Smooth muscle cell (in vitro differentiated cells): ENCODE results near the gene NR3C1. TPM values are rescaled to one million over a fixed set of nuclear protein-coding genes. Genes with fewer than 3 reads are reported as not detected.

Experiments
- DNase-seq: peaks from one replicate; lab custom pipeline; 2025; ENCODE audit not compliant: unreplicated experiment; lab: John Stamatoyannopoulos, UW
- H2AFZ ChIP-seq: fragments of 200-600 bp; sonication (generic); 2 replicates; pipeline ENCODE4 v1.6.0; 2016; ENCODE audit warnings: antibody characterized with exemption, low read depth, mild to moderate bottlenecking
- H3F3A ChIP-seq: fragments of 200-600 bp; sonication (generic); 2 replicates; pipeline ENCODE4 v1.6.0; 2017; ENCODE audit warnings: antibody characterized with exemption, low read depth
- H3K27ac ChIP-seq: fragments of 200-600 bp; sonication (generic); 2 replicates; pipeline ENCODE4 v1.5.1; 2016; ENCODE audit warnings: low read depth, mild to moderate bottlenecking
- H3K27me3 ChIP-seq: fragments of 200-600 bp; sonication (generic); 2 replicates; pipeline ENCODE4 v1.6.1; 2016; ENCODE audit warnings: low read depth, mild to moderate bottlenecking
- H3K36me3 ChIP-seq: fragments of 200-600 bp; sonication (generic); 2 replicates; pipeline ENCODE4 v1.5.1; 2016; ENCODE audit warnings: low read depth
- H3K4me1 ChIP-seq: fragments of 200-600 bp; sonication (generic); 2 replicates; pipeline ENCODE4 v1.5.1; 2016; ENCODE audit warnings: low read depth
- H3K4me2 ChIP-seq: fragments of 200-600 bp; sonication (generic); 2 replicates; pipeline ENCODE4 v1.6.0; 2016; ENCODE audit warnings: mild to moderate bottlenecking
- H3K4me3 ChIP-seq: fragments of 200-600 bp; sonication (generic); 2 replicates; pipeline ENCODE4 v1.5.1; 2016; ENCODE audit warnings: mild to moderate bottlenecking
- H3K79me2 ChIP-seq: fragments of 200-600 bp; sonication (generic); 2 replicates; pipeline ENCODE4 v1.6.0; 2016; ENCODE audit warnings: low read depth, mild to moderate bottlenecking
- H3K9ac ChIP-seq: fragments of 200-600 bp; sonication (generic); 2 replicates; pipeline ENCODE4 v1.6.0; 2016; ENCODE audit warnings: low read depth
- H3K9me3 ChIP-seq: fragments of 200-600 bp; sonication (generic); replicated peaks from 2 replicates; pipeline ENCODE4 v1.5.1; 2016; ENCODE audit warnings: low read depth
- H4K20me1 ChIP-seq: fragments of 200-600 bp; sonication (generic); 2 replicates; pipeline ENCODE4 v1.6.0; 2016; ENCODE audit warnings: low read depth
- CTCF ChIP-seq: fragments of 200-600 bp; sonication (generic); IDR thresholded peaks from 2 replicates; pipeline ENCODE4 v1.5.1; 2017; ENCODE audit warnings: borderline replicate concordance, mild to moderate bottlenecking, antibody characterized with exemption; ENCODE audit not compliant: insufficient read depth, poor library complexity, severe bottlenecking
- WGBS: methylation state at CpG from one replicate; pipeline ENCODE4 v1.1.7; 2016; ENCODE audit warnings: low lambda C conversion rate; 5-methylcytosine and 5-hydroxymethylcytosine counted together
- polyA plus RNA-seq: library from polyadenylated mRNA; unstranded; fragments of >200 nt; fragmentation: Nextera tagmentation; extraction: Ambion mirVana; gene quantifications from 2 replicates; pipeline ENCODE4 v1.2.1, GENCODE V29; 2016
- total RNA-seq: library from RNA; depleted of rRNA; stranded (reverse); fragments of >200 nt; gene quantifications from 2 replicates; pipeline ENCODE4 v1.2.3, GENCODE V29; 2014

Gene NR3C1
- total and polyA plus RNA-seq, 2 experiments from 2014 or later, result 76.5 to 101 TPM

GRCh38 chr5:143442385-143442784, 38.9 kb upstream of the NR3C1 start:
- no peaks in the 10 kb centered on the region for H3K27me3 ChIP-seq
- peaks cover 3% of the 10 kb centered on the region for H3F3A ChIP-seq
- H3K9ac ChIP-seq, result no peak overlapping the region
- no peak for TF ChIP-seq CTCF
- 67% methylated on average over 2 of the region's 2 CpGs for WGBS
- H3K4me2 ChIP-seq, result no peak overlapping the region
- H3K9me3 ChIP-seq, result no peaks in the 10 kb centered on the region
- peaks cover 11% of the 10 kb centered on the region for H3K4me1 ChIP-seq
- H3K4me3 ChIP-seq, result no peak overlapping the region
- no peak for DNase-seq
- H3K79me2 ChIP-seq, result no peaks in the 10 kb centered on the region
- no peak overlapping the region for H3K27ac ChIP-seq
- H3K36me3 ChIP-seq, result no peaks in the 10 kb centered on the region
- no peaks in the 10 kb centered on the region for H4K20me1 ChIP-seq
- no peak overlapping the region for H2AFZ ChIP-seq

GRCh38 chr5:143440448-143441115, 37.1 kb upstream of the NR3C1 start:
- no peaks in the 10 kb centered on the region for H3K36me3 ChIP-seq
- peaks cover 10% of the 10 kb centered on the region for H3K27me3 ChIP-seq
- no peaks in the 10 kb centered on the region for H3K9me3 ChIP-seq
- 38% methylated on average over 2 of the region's 2 CpGs for WGBS
- TF ChIP-seq CTCF, result no peak
- H3K9ac ChIP-seq, result no peak overlapping the region
- H2AFZ ChIP-seq, result no peak overlapping the region
- DNase-seq, result no peak
- no peak overlapping the region for H3K4me2 ChIP-seq
- H3K4me1 ChIP-seq, result no peaks in the 10 kb centered on the region
- no peak overlapping the region for H3K27ac ChIP-seq
- H3K4me3 ChIP-seq, result no peak overlapping the region
- peaks cover 3% of the 10 kb centered on the region for H3F3A ChIP-seq
- no peaks in the 10 kb centered on the region for H3K79me2 ChIP-seq
- H4K20me1 ChIP-seq, result no peaks in the 10 kb centered on the region

- TF ChIP-seq CTCF, result no peak
- H3K27ac ChIP-seq, result no peak overlapping the region
- DNase-seq, result no peak
- no peak overlapping the region for H3K9ac ChIP-seq
- H3K9me3 ChIP-seq, result no peaks in the 10 kb centered on the region
- peaks cover 11% of the 10 kb centered on the region for H3K27me3 ChIP-seq
- H3K36me3 ChIP-seq, result no peaks in the 10 kb centered on the region
- H3K79me2 ChIP-seq, result no peaks in the 10 kb centered on the region
- no peaks in the 10 kb centered on the region for H4K20me1 ChIP-seq
- no peak overlapping the region for H3K4me2 ChIP-seq
- H2AFZ ChIP-seq, result no peak overlapping the region
- no peaks in the 10 kb centered on the region for H3K4me1 ChIP-seq
- H3F3A ChIP-seq, result peaks cover 3% of the 10 kb centered on the region
- WGBS, result 95% methylated on average over 4 of the region's 4 CpGs
- H3K4me3 ChIP-seq, result no peak overlapping the region
Measured at GRCh38 chr5:143437666-143438273, 34.3 kb upstream of the NR3C1 start.

- no peaks in the 10 kb centered on the region for H3K9me3 ChIP-seq
- H3K4me3 ChIP-seq, result no peak overlapping the region
- no peaks in the 10 kb centered on the region for H4K20me1 ChIP-seq
- no peak overlapping the region for H2AFZ ChIP-seq
- H3F3A ChIP-seq, result peaks cover 3% of the 10 kb centered on the region
- H3K36me3 ChIP-seq, result no peaks in the 10 kb centered on the region
- H3K79me2 ChIP-seq, result no peaks in the 10 kb centered on the region
- H3K27me3 ChIP-seq, result peaks cover 11% of the 10 kb centered on the region
- no peak overlapping the region for H3K9ac ChIP-seq
- no peak overlapping the region for H3K27ac ChIP-seq
- no peaks in the 10 kb centered on the region for H3K4me1 ChIP-seq
- 85% methylated on average over 2 of the region's 2 CpGs for WGBS
- no peak for DNase-seq
- no peak for TF ChIP-seq CTCF
- no peak overlapping the region for H3K4me2 ChIP-seq
Measured at GRCh38 chr5:143436871-143437270, 33.4 kb upstream of the NR3C1 start.
